Panc1 (cell line): ENCODE data around the gene PIAS4. TPM values are rescaled to one million over a fixed set of nuclear protein-coding genes. Genes with fewer than 3 reads are reported as not detected.
"Not testable (repeated sequence)": the region's sequence is repeated elsewhere in the genome, so short reads cannot be mapped to it uniquely, and the experiment has no call there.

ENCODE experiments used
- ATAC-seq: fragments of 200-7000 bp; cut with Tn5 transposase; 2 replicates; pipeline ENCODE4 v1.9.1; 2020; ENCODE audit warnings: mild to moderate bottlenecking, moderate library complexity
- BruUV-seq: library from RNA; stranded (reverse); fragments of 400-500 nt; replicated peaks from 2 replicates; lab custom pipeline; 2021; lab: Mats Ljungman, UMichigan
- CTCF ChIA-PET: fragments of 300-600 bp; sonication (Branson Sonifier 250); formaldehyde crosslinking; loops from one replicate; lab custom pipeline; 2022; ENCODE audit warnings: antibody characterized with exemption; lab: Charles Lee
- POLR2A ChIA-PET: fragments of 300-600 bp; sonication (Branson Sonifier 250); formaldehyde crosslinking; loops from one replicate; lab custom pipeline; 2022; ENCODE audit warnings: antibody characterized with exemption; lab: Charles Lee
- DNase-seq: peaks from one replicate; pipeline ENCODE4 v3.0.0-alpha.2; 2010; ENCODE audit warnings: low read depth, low spot score
- H3K27ac ChIP-seq: 2 replicates; pipeline ENCODE4 v1.5.1; 2011; ENCODE audit warnings: mild to moderate bottlenecking, low read length, inconsistent platforms
- H3K27me3 ChIP-seq: fragments of 200-500 bp; sonication (Bioruptor generic); 2 replicates; pipeline ENCODE4 v1.6.0; 2014; ENCODE audit warnings: low read length, inconsistent platforms; ENCODE audit not compliant: control insufficient read depth, insufficient read depth
- H3K36me3 ChIP-seq: fragments of 200-500 bp; sonication (Bioruptor generic); 2 replicates; pipeline ENCODE4 v1.5.1; 2014; ENCODE audit warnings: inconsistent platforms, mild to moderate bottlenecking, low read length, moderate library complexity; ENCODE audit not compliant: control insufficient read depth, insufficient read depth
- H3K4me1 ChIP-seq: 2 replicates; pipeline ENCODE4 v1.5.1; 2011; ENCODE audit warnings: inconsistent platforms, mild to moderate bottlenecking, low read length, moderate library complexity; ENCODE audit not compliant: control insufficient read depth, insufficient read depth
- H3K4me3 ChIP-seq, 2 experiments: 2 replicates each; pipeline ENCODE4 v1.5.1; 2011 to 2012; ENCODE audit warnings: low read depth in 2 of 2, low read length in 2 of 2, mild to moderate bottlenecking in 2 of 2, inconsistent platforms in 1 of 2, moderate library complexity in 1 of 2
- H3K9me3 ChIP-seq: fragments of 200-500 bp; sonication (Bioruptor generic); 2 replicates; pipeline ENCODE4 v1.5.1; 2014; ENCODE audit warnings: low read depth, mild to moderate bottlenecking, inconsistent platforms, low read length, moderate library complexity; ENCODE audit not compliant: control insufficient read depth, insufficient read depth
- POLR2AphosphoS5 ChIP-seq: IDR thresholded peaks from 2 replicates; pipeline ENCODE4 v1.6.1; 2012; ENCODE audit warnings: mild to moderate bottlenecking, low read depth, low read length, moderate library complexity
- SIN3A ChIP-seq: IDR thresholded peaks from 2 replicates; pipeline ENCODE4 v1.6.1; 2012; ENCODE audit warnings: low read depth, mild to moderate bottlenecking, low read length, moderate library complexity, borderline replicate concordance; ENCODE audit not compliant: insufficient read depth
- TCF7L2 ChIP-seq: IDR thresholded peaks from 2 replicates; pipeline ENCODE4 v1.6.1; 2011; ENCODE audit warnings: mild to moderate bottlenecking, low read depth, low read length, inconsistent platforms
- in situ Hi-C: cut with HindIII; loops from 2 replicates; pipeline ENCODE4 v1.10.0; 2016; ENCODE audit warnings: low sequenced_read_pairs, low pct_unique_long_range_greater_than_20kb
- intact Hi-C: fragments of 100-400 bp; cut with micrococcal nuclease; formaldehyde crosslinking; loops from one replicate; pipeline ENCODE4 v1.10.0; 2022; ENCODE audit not compliant: unreplicated experiment
- total RNA-seq: library from RNA; stranded (reverse); gene quantifications from one replicate; pipeline ENCODE4 v1.2.1, GENCODE V29; 2021; ENCODE audit not compliant: unreplicated experiment
- TF ChIP-seq, protein P1 (sequence below), 2 experiments: IDR thresholded peaks; 2 replicates each; pipeline ENCODE4 v1.6.1; 2011 to 2012; ENCODE audit warnings: low read depth in 2 of 2, control low read depth in 1 of 2, low read length in 1 of 2, mild to moderate bottlenecking in 1 of 2, moderate library complexity in 1 of 2; ENCODE audit not compliant: insufficient read depth in 1 of 2
- TF ChIP-seq, protein P2 (sequence below): fragments of 450-650 bp; IDR thresholded peaks from 2 replicates; pipeline ENCODE4 v1.5.1; 2017; ENCODE audit warnings: mild to moderate bottlenecking

The PIAS4 gene
- total RNA-seq, 1 experiment from 2014 or later = 36.7 TPM

DNA sequence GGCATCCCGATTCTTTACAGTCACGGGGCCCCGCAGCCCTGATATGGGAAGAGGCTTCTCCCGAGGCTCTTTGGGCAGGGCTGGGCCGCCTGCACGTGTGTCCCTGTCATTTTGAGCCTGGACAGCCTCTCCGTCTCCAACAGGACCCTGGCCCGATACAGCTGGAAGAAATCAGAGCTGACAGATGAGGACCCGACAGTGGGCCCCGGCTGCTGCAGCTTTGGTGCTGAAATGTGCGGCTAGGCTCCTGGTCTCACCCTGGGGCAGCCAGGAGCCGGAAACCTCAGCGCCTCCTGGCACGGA, 3.2 kb downstream of the PIAS4 start:
- peaks cover 16% of the 10 kb centered on the region for H3K4me1 ChIP-seq
- POLR2A ChIA-PET = no interaction called here
- intact Hi-C loops (no loop called here), in situ Hi-C loops (no loop called here)
- no peaks in the 10 kb centered on the region for H3K27me3 ChIP-seq
- 0 out of 2 replicates have a peak, but pooled peaks cover 2% of the 10 kb centered on the region for H3K36me3 ChIP-seq
- CTCF ChIA-PET = no interaction called here
- DNase-seq (no peak), ATAC-seq (no peak)
- TF ChIP-seq POLR2AphosphoS5 = no peak
- no peak for TF ChIP-seq TCF7L2
- no peak for TF ChIP-seq SIN3A
- TF ChIP-seq, protein P1, sequence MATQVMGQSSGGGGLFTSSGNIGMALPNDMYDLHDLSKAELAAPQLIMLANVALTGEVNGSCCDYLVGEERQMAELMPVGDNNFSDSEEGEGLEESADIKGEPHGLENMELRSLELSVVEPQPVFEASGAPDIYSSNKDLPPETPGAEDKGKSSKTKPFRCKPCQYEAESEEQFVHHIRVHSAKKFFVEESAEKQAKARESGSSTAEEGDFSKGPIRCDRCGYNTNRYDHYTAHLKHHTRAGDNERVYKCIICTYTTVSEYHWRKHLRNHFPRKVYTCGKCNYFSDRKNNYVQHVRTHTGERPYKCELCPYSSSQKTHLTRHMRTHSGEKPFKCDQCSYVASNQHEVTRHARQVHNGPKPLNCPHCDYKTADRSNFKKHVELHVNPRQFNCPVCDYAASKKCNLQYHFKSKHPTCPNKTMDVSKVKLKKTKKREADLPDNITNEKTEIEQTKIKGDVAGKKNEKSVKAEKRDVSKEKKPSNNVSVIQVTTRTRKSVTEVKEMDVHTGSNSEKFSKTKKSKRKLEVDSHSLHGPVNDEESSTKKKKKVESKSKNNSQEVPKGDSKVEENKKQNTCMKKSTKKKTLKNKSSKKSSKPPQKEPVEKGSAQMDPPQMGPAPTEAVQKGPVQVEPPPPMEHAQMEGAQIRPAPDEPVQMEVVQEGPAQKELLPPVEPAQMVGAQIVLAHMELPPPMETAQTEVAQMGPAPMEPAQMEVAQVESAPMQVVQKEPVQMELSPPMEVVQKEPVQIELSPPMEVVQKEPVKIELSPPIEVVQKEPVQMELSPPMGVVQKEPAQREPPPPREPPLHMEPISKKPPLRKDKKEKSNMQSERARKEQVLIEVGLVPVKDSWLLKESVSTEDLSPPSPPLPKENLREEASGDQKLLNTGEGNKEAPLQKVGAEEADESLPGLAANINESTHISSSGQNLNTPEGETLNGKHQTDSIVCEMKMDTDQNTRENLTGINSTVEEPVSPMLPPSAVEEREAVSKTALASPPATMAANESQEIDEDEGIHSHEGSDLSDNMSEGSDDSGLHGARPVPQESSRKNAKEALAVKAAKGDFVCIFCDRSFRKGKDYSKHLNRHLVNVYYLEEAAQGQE (IDR thresholded peaks at IDR 0.05; ENCODE audit: insufficient read depth in 1 of 2, low read depth in 2 of 2, low read length in 1 of 2) = no peak
- TF ChIP-seq, protein P2, sequence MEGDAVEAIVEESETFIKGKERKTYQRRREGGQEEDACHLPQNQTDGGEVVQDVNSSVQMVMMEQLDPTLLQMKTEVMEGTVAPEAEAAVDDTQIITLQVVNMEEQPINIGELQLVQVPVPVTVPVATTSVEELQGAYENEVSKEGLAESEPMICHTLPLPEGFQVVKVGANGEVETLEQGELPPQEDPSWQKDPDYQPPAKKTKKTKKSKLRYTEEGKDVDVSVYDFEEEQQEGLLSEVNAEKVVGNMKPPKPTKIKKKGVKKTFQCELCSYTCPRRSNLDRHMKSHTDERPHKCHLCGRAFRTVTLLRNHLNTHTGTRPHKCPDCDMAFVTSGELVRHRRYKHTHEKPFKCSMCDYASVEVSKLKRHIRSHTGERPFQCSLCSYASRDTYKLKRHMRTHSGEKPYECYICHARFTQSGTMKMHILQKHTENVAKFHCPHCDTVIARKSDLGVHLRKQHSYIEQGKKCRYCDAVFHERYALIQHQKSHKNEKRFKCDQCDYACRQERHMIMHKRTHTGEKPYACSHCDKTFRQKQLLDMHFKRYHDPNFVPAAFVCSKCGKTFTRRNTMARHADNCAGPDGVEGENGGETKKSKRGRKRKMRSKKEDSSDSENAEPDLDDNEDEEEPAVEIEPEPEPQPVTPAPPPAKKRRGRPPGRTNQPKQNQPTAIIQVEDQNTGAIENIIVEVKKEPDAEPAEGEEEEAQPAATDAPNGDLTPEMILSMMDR = no peak
- no peak overlapping the region for H3K27ac ChIP-seq
- no TSS peak for BruUV-seq
- no peaks in the 10 kb centered on the region for H3K9me3 ChIP-seq
- H3K4me3 ChIP-seq = no peak overlapping the region

DNA sequence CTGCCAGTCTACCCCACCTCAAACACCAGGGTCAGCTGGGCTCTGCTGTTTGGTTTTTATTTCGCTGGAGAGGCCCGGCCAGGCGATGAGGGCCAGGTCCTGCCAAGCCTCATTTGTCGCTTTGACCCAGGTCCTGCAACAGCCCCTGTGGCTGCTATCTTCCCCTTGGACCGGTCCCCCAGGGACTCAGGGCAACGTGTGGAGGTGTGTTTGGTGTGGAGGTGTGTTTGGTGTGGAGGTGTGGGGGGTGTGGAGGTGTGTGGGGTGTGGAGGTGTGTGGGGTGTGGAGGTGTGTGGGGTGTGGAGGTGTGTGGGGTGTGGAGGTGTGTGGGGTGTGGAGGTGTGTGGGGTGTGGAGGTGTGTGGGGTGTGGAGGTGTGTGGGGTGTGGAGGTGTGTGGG, 3.9 kb downstream of the PIAS4 start:
- DNase-seq, POLR2A ChIA-PET, ATAC-seq, H3K36me3 ChIP-seq, H3K9me3 ChIP-seq, CTCF ChIA-PET, H3K27me3 ChIP-seq, BruUV-seq, H3K27ac ChIP-seq, H3K4me3 ChIP-seq, in situ Hi-C loops, intact Hi-C loops: not testable (repeated sequence)
- H3K4me1 ChIP-seq = peaks cover 16% of the 10 kb centered on the region

DNA sequence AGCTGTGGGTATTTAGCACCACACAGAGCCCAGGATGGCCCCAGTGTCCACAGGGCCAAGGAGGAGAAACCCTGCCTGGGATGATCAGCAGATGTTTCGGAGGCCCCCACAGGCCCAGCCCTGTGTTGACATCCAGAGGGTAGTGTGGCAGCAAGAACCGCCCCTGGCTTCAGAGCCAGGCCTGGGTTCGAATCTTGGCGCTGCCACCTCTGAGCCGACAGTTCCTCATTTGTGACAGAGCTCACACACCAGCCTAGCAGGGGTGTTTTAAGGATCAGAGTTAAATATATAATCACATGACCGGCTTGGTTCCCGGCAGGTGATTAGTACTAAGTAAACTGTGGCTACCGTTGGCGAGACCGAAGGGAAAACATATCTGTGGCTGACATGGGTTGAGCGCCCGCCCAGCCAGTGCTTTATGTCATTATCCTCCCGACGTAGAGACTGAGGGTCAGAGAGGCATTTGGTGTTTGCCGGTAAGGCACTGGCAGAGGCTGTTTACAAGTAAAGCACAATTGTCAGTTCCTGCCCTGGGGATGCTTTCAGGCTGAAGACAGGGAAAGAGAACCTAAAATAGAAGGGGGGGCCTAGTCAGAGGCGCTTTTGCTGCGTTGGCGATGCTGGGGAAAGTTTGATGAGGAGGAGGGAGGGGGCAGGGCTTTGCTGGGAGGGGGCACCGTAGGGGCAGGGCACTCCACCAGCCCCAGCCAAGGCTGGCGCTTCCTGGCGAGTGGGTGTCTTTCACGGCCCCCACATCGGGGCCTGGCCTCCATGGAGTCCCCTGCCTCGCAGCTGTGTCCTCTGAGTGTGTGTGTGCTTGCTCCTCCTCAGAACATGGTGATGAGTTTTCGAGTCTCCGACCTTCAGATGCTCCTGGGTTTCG, 4.8 kb downstream of the PIAS4 start:
- TF ChIP-seq SIN3A (no peak), TCF7L2 (no peak), POLR2AphosphoS5 (no peak)
- TF ChIP-seq, protein P2 = no peak
- TF ChIP-seq, protein P1 (IDR thresholded peaks at IDR 0.05; ENCODE audit: insufficient read depth in 1 of 2, low read depth in 2 of 2, low read length in 1 of 2) = no peak
- no TSS peak for BruUV-seq
- DNase-seq (no peak), ATAC-seq (no peak)
- H3K4me1 ChIP-seq = peaks cover 12% of the 10 kb centered on the region
- H3K9me3 ChIP-seq = no peaks in the 10 kb centered on the region
- POLR2A ChIA-PET = no interaction called here
- intact Hi-C loops = no loop called here
- H3K27me3 ChIP-seq = no peaks in the 10 kb centered on the region
- H3K4me3 ChIP-seq = no peak overlapping the region
- H3K27ac ChIP-seq = no peak overlapping the region
- CTCF ChIA-PET = no interaction called here
- H3K36me3 ChIP-seq = 0 out of 2 replicates have a peak, but pooled peaks cover 2% of the 10 kb centered on the region
- in situ Hi-C loops = no loop called here
